H54 (cell line): Measurements from ENCODE around the gene MYO9B.

Source experiments
- DNase-seq: peaks from one replicate; pipeline ENCODE4 v3.0.0; 2011; ENCODE audit warnings: low spot score, mixed read lengths; ENCODE audit not compliant: insufficient read length
- FAIRE-seq: peaks from 3 replicates; lab custom pipeline; 2011; peaks lifted over from hg19 to GRCh38; lab: Jason Lieb, UNC
- POLR2A ChIP-seq: IDR thresholded peaks from 2 replicates; pipeline ENCODE4 v1.6.1; 2011; ENCODE audit warnings: low read depth, mild to moderate bottlenecking, low read length

MYO9B gene, protein sequence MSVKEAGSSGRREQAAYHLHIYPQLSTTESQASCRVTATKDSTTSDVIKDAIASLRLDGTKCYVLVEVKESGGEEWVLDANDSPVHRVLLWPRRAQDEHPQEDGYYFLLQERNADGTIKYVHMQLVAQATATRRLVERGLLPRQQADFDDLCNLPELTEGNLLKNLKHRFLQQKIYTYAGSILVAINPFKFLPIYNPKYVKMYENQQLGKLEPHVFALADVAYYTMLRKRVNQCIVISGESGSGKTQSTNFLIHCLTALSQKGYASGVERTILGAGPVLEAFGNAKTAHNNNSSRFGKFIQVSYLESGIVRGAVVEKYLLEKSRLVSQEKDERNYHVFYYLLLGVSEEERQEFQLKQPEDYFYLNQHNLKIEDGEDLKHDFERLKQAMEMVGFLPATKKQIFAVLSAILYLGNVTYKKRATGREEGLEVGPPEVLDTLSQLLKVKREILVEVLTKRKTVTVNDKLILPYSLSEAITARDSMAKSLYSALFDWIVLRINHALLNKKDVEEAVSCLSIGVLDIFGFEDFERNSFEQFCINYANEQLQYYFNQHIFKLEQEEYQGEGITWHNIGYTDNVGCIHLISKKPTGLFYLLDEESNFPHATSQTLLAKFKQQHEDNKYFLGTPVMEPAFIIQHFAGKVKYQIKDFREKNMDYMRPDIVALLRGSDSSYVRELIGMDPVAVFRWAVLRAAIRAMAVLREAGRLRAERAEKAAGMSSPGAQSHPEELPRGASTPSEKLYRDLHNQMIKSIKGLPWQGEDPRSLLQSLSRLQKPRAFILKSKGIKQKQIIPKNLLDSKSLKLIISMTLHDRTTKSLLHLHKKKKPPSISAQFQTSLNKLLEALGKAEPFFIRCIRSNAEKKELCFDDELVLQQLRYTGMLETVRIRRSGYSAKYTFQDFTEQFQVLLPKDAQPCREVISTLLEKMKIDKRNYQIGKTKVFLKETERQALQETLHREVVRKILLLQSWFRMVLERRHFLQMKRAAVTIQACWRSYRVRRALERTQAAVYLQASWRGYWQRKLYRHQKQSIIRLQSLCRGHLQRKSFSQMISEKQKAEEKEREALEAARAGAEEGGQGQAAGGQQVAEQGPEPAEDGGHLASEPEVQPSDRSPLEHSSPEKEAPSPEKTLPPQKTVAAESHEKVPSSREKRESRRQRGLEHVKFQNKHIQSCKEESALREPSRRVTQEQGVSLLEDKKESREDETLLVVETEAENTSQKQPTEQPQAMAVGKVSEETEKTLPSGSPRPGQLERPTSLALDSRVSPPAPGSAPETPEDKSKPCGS (N-terminal part only)

DNA sequence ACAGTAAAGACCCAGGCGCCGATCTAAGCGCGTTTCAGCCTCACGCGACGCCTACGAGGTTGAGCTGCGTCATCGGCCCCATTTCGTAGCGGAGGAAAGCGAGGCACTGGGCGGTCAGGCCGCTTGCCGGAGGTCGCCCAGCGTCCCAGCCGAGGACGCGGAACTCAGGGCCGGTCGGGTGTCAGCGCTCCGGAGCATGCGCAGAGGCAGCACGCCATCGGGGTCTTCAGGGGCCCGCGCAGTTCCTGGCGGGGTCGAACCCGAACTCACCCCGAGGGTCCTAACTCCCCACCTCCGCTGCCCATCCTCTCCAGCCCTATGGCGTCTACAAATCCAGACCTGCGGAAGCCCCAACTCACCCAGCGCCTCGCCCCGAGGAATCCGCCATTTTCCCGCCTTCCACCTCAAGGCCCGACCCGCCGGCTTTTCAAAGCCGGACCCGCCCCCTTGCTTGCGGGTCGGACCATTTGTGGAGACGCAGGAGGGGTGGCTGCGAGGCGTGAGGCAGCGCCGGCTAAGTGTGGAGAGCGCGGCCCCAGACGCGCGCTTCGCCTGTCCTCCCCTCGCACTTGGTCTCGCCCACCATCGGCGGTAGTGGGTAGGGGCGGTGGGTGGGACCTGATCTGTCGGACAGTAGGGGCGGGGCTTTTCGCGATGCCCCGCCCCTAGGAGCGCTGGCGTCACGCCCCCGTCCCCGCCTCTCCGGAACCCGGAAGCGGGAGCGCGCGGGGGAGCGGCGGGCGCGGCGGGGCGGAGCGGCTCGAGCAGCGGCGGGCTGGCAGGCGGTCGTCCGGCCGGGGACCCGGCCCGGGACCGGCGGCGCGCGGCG lies at the start of gene MYO9B, which contains the start of gene HAUS8:
Gene MYO9B, plus strand, starts transcription at position 743 of the 829 bp plus-strand sequence. CDS start 25,941 bp downstream, outside the sequence.
Gene HAUS8, minus strand, starts transcription at position 418 of the 829 bp plus-strand sequence. Its CDS starts 30 bp downstream, at position 388.
- DNase-seq = peak; percentile 95
- FAIRE-seq = no peak
- TF ChIP-seq POLR2A = peak; percentile 46

GRCh38 chr19:17025991-17026658 lies 49.5 kb upstream of the MYO9B start:
- FAIRE-seq = no peak
- no peak for TF ChIP-seq POLR2A
- no peak for DNase-seq

DNA sequence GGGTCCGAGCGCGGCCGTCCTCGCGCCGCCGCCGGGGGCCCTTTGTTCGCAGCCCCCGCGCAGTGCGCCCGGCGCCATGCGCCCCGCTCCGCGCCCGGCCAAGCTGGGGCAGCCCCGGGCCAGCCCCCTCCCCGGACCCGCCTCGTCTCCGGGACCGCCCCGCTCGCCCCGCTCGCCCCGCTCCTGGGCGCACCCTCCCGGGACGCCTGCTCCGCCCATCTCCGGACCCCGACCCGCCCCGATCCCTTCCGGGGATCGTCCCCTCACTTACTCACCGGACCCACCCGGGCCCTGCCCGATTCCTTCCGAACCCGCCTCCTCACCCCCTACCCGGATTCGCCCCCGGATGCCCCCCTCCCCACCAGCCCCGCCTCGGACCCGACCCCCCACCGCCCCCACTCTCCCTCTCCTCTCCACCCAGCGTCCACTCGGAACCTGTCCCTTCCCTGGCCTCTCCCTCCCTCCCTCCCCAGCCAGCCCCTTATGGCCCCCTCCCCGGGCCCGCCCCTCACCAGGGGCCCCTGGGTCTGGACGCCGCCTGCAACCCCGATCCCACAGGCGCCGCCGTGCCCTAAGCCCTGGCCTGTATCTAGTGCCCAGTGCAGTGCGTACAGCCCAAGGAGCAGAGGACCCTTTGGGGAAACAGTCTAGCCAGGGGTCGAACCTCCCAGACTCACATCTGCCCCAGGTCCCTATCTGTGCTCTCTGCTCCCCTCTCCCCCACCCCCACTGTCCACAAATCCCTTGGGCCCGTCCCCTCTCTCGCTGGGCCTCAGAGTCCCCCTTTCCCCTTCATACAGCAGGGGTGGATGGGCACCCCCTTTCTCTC lies 48.7 kb upstream of the MYO9B start, which contains the start of gene CPAMD8:
Gene CPAMD8, minus strand, starts transcription at position 105 of the 829 bp plus-strand sequence. CDS start 168 bp downstream, outside the sequence.
- FAIRE-seq (no peak), DNase-seq (no peak)
- TF ChIP-seq POLR2A = no peak

DNA sequence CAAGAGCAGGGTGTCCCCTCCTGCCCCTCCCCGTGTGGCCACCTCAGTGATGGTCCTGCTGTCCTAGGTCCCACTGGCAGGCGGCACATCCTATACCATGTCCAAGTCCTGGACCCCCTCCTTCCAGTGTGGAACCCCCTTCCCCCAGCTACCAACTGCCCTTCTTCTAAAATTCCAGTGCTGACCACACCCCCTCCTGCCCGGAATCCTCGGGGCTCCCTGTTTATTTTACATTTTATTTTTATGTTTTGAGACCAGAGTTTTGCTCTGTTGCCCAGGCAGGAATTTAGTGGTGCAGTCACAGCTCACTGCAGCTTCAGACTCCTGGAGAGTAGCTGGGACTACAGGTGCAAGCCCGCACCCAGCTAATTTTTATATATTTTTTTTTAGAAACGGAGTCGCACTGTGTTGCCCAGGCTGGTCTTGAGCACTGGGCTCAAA lies 48.0 kb upstream of the MYO9B start:
- TF ChIP-seq POLR2A = no peak
- DNase-seq (no peak), FAIRE-seq (no peak)

GRCh38 chr19:17031741-17032140 lies 43.8 kb upstream of the MYO9B start:
- no peak for TF ChIP-seq POLR2A
- no peak for DNase-seq
- FAIRE-seq = no peak

GRCh38 chr19:17035842-17036424 lies 39.6 kb upstream of the MYO9B start:
- FAIRE-seq (no peak), DNase-seq (no peak)
- TF ChIP-seq POLR2A = no peak

- DNase-seq (no peak), FAIRE-seq (no peak)
- no peak for TF ChIP-seq POLR2A
These were observed 38.9 kb upstream of the MYO9B start for GRCh38 chr19:17036640-17037039.

DNA sequence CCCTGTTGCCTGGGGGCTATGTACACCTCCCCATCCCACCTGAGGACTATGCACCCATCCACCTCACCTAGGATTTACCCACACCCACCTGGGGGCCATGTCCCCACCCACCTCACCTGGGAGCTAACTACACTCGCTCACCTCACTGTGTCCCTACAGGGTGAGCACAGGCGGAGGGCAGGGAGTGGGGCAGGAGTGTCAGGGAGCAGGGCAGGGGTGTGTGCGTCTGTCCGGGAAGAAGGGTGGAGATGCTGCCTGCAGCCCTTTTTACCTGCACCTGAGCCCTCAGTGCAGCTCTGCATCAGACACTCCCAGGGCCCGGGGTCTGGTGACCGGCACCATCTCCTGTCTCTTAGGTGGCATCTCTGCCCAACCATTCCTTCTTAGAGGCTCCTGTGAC lies 38.4 kb upstream of the MYO9B start:
- no peak for DNase-seq
- no peak for TF ChIP-seq POLR2A
- FAIRE-seq = no peak

- DNase-seq = no peak
- no peak for FAIRE-seq
- TF ChIP-seq POLR2A = no peak
These were observed 37.5 kb upstream of the MYO9B start for GRCh38 chr19:17037966-17038500.

- FAIRE-seq (no peak), DNase-seq (no peak)
- TF ChIP-seq POLR2A = no peak
These were observed 33.6 kb upstream of the MYO9B start for GRCh38 chr19:17041976-17042375.

GRCh38 chr19:17043744-17044143 lies 31.8 kb upstream of the MYO9B start:
- no peak for FAIRE-seq

More at GRCh38 chr19:17043744-17044143, 31.8 kb upstream of the MYO9B start:
- no peak for DNase-seq
- no peak for TF ChIP-seq POLR2A
